ENCODE measurements around the gene PUM1. TPM values are rescaled to one million over a fixed set of nuclear protein-coding genes. Genes with fewer than 3 reads are reported as not detected.

Gene PUM1
- total RNA-seq, 1 experiment from 2014 or later: 50.3 TPM

DNA sequence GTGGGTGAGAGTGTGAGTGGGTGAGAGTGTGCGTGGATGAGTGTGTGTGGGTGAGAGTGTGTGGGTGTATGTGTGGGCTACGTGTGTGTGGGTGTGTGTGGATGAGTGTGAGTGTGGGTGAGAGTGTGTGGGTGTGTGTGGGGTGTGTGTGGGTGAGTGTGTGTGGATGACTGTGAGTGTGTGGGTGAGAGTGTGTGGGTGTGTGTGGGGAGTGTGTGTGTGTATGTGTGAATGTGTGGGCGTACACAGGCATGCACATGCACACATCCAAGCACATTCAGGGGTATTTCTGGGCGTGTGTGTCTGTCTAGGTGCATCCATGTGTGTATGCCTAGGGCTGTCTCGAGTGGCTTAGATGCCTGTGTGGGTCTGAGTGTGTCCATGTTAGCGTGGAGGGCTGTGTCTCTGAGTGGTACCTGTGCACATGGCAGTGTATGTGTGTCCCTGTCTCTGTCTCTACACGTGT, 171.0 kb downstream of the PUM1 start:
- DNase-seq (ENCODE audit: low read depth): no peak

DNA sequence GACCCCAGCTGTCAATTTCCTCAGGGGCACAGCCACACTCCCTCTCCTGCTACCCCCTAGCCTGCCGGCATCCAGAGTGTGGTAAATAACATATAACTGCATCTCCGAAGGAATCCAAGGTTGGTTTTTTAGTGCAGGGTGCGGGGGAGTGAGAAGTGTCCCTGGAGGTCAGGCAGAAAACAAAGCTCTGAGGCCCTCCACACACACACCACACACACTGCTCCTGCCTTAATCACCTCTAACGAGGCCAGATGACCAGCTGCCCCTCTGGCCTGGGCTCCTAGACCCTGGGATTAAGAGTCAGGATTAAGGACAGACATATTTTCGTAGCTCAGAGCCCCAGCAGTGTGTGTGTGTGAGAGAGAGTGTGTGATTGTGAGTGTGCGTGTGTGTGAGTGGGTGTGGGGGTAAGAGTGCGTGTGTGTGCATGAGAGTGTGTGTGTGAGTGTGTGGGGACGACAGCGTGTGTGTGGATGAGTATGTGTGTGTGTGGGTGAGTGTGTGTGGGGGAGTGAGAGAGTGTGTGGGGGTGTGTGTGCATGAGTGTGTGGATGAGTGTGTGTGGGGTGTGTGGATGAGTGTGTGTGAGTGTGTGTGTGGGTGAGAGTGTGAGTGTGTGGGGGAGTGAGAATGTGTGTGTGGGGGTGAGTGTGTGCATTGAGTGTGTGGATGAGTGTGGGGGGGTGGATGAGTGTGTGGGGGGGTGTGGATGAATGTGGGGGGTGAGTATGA, 171.6 kb downstream of the PUM1 start:
- no peak for DNase-seq (ENCODE audit: low read depth)

DNA sequence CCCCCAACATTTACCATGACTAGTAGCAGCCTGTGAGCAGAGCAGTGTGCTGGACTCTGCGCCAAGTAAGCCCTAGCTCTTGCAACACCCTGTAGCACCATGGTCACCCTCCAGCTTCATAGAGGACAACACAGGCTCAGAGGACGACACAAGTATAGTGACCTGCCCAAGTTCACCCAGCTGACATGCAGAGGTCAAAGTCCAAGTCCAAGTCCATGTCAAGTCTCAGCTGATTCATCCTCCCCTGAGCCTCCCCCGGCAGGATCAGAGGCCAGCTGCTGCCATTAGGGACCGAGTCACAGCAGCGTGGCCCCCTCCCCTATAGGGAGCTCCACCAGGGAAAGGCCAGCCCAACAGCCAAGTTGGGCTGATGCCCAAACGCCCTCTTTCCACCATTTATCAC, 172.8 kb downstream of the PUM1 start:
- no peak for DNase-seq (ENCODE audit: low read depth)

DNA sequence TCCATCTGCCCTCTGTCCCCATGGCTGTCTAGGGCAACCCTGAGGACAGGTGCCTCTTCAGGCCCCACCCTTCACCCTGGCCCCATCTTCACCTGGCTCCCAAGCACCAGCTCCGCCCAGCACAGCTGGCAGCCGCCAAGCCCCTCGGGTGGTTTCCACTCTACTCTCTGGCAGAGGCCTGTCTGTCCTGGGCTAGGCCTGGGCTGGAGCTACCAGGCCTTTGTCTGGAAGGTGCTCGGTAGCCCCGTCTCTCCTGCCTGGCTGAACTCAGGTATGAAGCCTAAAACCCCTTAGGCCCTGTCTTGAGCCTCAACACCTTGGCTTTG, 174.3 kb downstream of the PUM1 start:
- no peak for DNase-seq (ENCODE audit: low read depth)

DNA sequence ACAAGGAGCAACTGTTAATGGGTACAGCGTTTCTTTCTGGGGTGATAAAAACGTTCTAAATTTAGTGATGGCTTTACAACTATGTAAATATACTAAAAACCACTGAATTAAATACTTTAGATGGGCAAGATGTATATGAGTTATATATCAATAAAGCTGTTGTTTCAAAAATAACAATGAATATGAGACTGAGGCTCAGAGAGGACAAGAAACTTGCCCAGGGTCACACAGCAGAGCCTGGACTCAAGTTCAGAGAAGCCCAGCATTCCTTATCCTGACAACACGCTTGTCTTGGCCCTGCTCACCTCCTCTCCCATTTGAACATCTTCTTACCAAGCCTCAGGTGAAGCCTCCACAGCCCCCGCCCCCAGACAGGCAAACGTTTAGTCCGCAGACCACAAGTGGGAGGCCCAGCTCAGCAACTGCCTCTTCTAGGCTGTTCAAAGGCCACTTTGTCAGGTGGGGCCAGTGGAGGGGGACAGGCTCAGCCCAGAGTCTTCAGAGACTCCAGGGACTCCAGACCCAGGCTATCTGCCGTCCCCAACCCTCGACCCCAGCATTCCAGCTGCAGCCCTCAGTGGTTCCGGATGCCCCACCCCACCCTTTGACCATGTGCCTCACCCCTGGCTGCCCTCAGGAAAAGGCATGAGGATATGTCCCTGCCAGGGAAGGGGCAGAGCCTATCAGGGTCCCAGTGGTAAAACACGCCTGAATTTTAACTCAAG, 174.9 kb downstream of the PUM1 start:
- DNase-seq (ENCODE audit: low read depth): no peak

DNA sequence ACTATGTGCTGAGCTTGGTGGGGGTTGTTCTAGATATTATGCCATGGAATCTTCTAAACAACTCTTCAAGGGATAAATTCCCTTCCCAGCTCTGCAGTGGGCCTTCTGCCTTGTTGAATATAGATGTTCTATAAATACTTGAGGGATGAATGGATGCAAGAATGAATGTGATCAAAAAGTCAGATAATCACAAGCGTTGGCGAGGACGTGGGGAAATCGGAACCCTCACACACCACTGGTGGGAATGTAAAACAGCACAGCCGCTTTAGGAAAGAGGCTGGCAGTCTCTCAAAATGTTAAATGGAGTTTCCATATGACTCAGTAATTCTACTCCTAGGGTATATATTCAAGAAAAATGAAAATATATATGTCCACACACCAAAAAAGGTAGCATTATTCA, 176.0 kb downstream of the PUM1 start:
- no peak for DNase-seq (ENCODE audit: low read depth)

DNA sequence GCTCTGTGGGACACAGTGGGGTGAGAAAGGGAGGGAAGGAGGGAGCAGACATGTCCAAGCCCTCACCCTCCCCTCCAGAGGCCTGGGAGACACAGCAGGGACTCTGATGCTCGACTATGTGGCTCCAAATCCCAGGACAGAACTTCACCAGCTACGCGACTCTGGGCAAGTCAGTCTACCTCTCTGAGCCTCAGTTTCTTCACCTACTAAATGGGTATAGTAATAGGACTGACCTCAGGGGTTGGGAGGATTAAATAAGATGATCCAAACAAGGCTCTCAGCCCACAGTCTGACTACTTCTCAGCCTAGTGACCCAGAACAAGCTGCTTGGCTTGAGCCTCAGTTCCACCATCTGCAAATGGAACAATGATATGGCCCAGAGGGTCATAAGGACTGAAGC, 176.5 kb downstream of the PUM1 start:
- no peak for DNase-seq (ENCODE audit: low read depth)

DNA sequence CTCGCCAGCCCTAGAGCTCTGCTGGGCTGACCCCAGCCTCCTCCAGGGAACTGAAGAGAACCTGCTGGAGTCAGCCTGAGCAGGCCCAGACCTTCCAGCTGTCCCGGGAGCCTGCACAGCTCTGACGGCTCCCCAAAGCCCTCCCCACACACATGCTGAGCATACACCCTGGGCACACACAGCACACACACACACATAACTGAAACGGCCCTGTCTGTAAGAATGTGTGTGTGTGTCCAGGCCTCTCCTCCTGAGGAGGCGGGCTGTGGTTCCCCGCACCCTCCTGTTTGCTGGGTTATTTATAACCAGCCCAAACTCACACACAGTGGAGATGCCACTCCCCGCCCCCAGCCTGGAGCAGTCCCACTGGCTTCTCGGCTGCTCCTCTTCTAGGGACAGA, 177.1 kb downstream of the PUM1 start:
- DNase-seq (ENCODE audit: low read depth): peak; percentile 91

DNA sequence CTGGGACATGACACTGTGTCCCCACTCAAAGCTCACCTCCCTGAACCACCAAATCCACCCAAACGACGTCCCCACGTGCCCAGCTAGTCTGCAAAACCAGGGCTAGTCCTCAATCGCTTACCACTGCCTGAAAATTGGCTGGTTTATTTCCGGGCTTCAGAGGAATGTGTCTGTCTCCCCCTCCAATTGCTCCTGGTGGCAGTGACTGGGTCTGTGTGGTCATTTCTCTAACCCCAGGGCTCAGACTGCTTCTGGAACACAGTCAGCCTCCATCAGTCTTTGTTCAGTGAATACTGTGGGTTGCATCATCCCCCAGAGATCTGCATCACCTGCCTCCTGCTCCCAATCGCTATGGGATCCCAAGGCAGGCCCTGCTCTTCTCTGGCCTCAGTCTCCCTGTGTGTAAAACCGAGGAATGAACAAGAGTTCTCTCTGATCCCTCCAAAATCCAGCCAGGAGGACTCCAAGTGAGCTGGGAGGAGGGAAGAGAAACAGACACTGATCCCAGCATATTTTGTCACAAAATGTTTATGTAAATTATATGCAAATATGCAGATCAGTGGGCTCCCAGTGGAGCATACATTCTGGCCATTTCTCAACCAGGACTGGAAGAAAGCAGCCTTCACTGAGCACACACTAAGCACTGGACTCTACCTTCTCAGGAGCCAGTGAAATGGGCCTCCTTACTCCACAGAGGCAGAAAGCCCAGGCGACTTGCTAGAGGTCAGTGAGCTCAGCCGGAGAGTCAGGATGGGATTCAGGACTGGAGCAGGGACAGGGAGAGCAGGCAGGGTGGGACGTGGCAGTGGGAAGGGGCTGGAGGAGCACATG, 177.8 kb downstream of the PUM1 start:
- DNase-seq (ENCODE audit: low read depth): peak; percentile 20

DNA sequence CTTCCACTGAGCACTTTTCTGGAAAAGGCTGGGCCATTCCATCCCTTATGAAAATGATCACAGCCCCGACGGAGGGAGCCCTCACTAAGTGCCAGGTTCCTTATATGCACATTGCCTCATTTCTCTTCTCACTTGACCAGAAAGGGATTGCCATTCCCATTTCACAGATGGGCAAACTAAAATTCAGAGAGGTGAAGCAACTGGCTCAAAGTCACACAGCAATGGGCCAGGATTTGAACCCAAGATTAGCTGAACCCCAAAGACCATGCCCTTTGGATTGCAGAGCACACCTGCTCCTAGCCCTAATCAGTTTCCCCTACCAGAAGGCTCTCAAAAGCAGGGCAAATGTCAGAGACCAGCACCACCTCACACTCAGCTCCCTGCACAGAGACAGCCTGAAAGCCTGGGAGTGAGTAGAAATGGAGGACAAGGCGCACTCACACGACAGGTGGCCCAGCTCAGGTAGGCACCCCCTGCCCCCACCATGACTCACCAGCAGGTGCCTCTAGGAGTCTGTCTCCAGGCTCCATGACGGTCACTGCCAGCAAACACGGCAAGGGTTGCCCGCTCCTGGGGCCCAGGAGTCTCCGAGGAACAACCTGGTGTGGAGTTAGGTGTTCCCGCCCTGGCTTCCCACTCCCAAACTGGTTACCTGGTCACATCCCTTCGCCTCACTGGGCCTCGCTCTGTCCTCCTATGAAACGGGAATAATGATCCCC, 178.6 kb downstream of the PUM1 start:
- DNase-seq (ENCODE audit: low read depth): no peak

DNA sequence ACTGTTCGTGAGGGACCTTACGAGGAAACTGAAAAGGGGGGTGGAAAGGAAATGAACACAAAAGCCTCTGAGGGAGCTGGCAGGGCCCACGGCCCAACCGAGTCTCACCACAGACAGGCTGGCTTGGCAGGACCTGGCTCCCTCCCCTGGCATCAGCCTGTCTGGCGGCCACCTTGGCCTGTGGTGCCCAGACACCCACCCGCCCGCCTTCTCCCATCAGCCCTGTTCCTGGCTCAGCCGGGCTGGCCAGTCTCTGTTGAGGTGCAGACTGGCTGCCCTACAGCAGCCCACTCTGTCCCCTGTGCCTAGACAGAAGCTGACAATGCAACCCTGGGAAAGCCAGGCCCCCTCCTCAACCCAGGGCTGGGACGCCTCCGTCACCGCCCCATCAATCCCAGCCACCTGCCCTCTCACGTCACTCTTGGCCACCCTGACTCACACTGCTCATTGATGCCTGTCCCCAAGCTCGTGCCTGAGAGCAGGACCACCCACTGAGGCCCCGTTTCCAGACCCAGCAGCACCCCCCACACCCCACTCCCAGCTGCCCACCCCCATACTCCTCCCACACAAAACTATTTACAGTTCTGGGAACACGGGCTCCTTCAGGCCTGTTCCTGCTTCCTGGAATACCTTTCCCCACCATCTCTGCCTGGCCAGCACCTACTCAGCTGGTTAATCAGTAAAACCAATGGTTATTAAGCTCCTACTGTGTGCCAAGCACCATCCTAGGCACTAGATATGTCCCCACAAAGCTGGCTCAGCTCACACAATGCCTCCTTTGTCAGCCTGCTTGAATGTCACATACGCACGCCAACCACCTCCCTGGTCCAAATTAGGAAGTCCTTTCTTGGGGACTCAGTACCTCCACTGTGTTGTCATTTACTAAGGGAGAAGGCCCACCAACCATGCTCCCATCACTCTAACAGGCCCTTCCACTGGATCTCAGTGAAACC, 179.7 kb downstream of the PUM1 start:
- DNase-seq (ENCODE audit: low read depth): no peak

DNA sequence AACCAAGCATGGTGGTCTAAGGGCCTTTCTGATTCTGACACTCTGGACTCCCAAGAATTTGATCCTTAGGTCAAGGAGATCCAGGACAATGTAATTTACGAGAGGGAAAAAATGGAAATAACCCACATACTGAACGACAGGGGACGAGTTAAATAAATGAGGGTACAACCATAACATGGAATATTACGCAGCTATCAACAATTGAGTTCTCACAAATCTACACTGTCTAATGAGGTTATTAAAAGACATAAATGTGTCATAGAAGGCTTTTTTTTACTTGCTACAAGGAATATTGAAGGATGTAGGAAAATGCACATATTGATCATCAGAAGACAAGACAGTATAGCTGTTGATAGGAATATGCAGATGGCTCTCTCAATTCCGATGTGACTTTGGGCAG, 180.8 kb downstream of the PUM1 start:
- DNase-seq (ENCODE audit: low read depth): no peak

DNA sequence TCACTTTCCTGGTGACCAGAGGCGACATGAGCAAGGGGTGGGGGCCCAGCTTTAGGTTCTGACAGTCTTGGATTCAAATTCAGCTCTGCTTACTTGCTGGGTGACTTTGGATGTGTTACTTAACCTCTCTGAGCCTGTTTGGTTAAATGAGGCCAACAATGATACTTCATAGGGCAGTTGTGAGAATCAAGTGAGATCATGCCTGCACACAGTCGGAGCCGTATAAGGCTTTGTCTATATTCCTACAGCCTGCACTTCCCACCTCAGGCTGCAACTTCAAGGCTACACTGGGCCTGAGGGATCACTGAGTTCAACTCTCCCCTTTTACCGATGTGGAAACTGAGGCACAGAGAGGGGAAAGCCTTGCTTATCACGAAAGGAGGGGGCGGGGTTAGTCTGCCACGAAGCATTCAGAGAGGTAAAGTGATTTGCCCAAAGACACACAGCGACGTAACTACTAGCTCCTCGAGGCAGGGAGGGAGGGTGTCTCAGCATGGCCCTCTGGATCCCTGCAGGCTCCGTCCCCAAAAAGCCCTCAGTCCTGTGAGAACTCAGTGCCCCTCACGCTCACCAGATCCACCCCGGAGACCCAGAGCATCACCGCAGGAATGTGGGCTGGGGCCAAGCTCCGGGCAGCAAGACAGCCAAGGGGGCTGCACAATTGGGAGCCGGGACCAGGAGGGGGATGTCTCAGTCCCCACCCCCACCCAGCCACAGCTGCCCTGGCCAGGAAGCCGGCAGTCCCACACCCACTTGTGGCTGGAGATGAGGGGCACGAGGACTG, 181.9 kb downstream of the PUM1 start:
- no peak for DNase-seq (ENCODE audit: low read depth)

DNA sequence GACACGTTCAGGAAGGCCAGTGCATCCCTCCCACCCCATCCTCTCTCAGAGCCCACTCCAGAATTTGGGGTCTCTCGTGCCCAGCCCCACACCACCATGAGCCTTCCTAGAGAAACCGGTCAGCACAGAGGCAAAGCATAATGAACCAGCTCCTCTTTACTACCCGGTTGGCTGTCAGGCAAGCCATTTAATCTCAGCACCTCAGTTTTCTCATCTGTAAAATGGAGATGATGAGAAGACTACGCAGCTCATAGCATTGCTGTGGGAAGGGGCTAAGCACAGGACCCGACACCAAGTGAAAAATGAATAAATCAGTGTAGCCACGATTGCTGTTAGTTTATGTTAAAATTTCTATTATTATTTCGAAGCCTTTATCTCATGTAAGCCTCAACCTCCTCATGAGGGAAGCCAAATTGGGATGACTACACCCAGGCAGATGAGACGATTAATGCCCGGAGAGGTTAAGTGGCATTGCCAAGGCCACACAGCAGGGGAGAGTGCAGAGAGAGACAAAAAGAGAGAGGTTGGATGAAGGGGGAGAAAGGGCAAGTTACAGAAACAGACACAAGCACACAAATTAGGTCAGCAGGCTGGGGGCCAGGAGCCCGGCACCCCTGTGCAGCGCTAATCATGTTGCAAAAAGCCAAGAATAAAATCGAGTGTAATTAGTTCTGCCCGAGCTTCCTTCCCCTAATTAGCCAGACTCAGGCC, 182.7 kb downstream of the PUM1 start:
- no peak for DNase-seq (ENCODE audit: low read depth)

Other genes starting within 250 kb of the PUM1 start
- gene SDC3, start 157.0 kb downstream of the PUM1 start, total RNA-seq (2014; rRNA removed): 33.0 and 39.8 TPM in 2 replicates
- gene NKAIN1, start 174.2 kb upstream of the PUM1 start, total RNA-seq (2014; rRNA removed): not detected in 2 replicates
- gene SNRNP40, start 231.1 kb upstream of the PUM1 start, total RNA-seq (2014; rRNA removed): 90.3 and 96.7 TPM in 2 replicates
- gene ZCCHC17, start 231.3 kb upstream of the PUM1 start, total RNA-seq (2014; rRNA removed): 38.5 and 47.6 TPM in 2 replicates

Data from LHCN-M2 (cell line).